Renal cortex interstitium (tissue), 11 donors: Measurements from ENCODE around the gene POP7. TPM values are rescaled to one million over a fixed set of nuclear protein-coding genes. Genes with fewer than 3 reads are reported as not detected.

ENCODE experiments used
- DNase-seq, 11 donors: peaks; one replicate each; pipeline ENCODE4 v3.0.0-alpha.2; 2013; ENCODE audit warnings: low read depth in 9 of 11, low spot score in 4 of 11; ENCODE audit errors: extremely low read depth in 1 of 11
- polyA plus RNA-seq, 3 donors: library from polyadenylated mRNA; unstranded; fragments of 120-200 nt; gene quantifications; one replicate each; pipeline ENCODE4 v1.2.1, GENCODE V29; 2013; ENCODE audit not compliant: insufficient read length in 3 of 3

The POP7 gene
- polyA plus RNA-seq, 3 donors: 20.7 to 30.8 (median 23.7) TPM

DNA sequence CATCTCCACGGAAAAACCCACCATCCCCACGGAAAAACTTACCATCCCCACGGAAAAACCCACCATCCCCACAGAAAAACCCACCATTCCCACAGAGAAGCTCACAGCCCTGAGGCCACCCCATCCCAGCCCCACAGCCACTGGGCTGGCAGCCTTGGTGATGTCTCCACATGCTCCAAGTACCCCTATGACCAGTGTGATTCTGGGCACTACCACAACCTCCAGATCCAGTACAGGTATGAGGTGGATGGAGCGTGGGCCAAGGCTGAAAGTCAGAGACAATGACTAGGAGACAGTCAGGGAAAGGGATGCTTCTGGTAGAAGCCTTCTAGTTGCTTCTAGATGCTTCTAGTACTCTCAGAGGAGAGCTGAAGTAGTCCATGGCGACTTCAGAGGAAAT is 47.1 kb downstream of the POP7 start:
- DNase-seq: no peak

DNA sequence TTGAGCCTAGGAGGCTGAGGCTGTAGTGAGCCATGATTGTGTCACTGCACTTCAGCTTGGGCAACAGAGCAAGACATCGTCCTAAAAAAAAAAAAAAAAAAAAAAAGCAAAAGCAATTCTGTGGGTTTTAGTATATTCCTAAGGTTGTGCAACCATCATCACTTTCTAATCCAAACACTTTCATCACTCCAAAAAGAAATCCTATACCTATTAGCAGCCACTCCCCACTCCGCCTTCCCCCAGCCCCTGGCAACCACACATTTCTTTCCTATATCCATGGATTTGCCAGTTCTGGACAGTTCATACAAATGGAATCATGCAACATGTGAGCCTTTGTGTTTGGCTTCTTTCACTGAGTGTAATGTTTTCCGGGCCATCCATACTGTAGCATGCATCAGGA is 47.8 kb downstream of the POP7 start:
- no peak for DNase-seq

Other genes with a start within 250 kb of the POP7 start
- gene SPACDR, start 241.9 kb upstream of the POP7 start, polyA plus RNA-seq: 1 to 10 TPM in 2 of 3 donors, under 1 TPM in 1; 0.99 to 2.0 (median 1.4) TPM
- 10 to 100 TPM; 30.9 to 52.8 (median 49.4) TPM for gene TSC22D4, start 226.9 kb upstream of the POP7 start, polyA plus RNA-seq
- 1 to 10 TPM; 1.6 to 2.9 (median 2.4) TPM for gene NYAP1, start 222.2 kb upstream of the POP7 start, polyA plus RNA-seq
- gene AGFG2, start 166.9 kb upstream of the POP7 start, polyA plus RNA-seq: 10 to 100 TPM in 2 of 3 donors, 1 to 10 TPM in 1; 9.2 to 13.6 (median 13.1) TPM
- gene SAP25, start 132.2 kb upstream of the POP7 start, polyA plus RNA-seq: 1 to 10 TPM; 4.6 to 9.9 (median 7.5) TPM
- gene LRCH4, start 120.0 kb upstream of the POP7 start, polyA plus RNA-seq: 10 to 100 TPM; 28.7 to 56.4 (median 46.5) TPM
- gene FBXO24, start 119.8 kb upstream of the POP7 start, polyA plus RNA-seq: 1 to 10 TPM; 1.7 to 2.5 (median 1.7) TPM
- gene PCOLCE, start 103.8 kb upstream of the POP7 start, polyA plus RNA-seq: 100 to 1,000 TPM in 2 of 3 donors, 10 to 100 TPM in 1; 92.2 to 146 (median 141) TPM
- 10 to 100 TPM; 20.6 to 31.9 (median 28.8) TPM for gene MOSPD3, start 93.6 kb upstream of the POP7 start, polyA plus RNA-seq
- gene TFR2, start 64.6 kb upstream of the POP7 start, polyA plus RNA-seq: 1 to 10 TPM in 1 of 3 donors, under 1 TPM in 2; 0.95 to 1.1 (median 0.98) TPM
- not detected for gene ACTL6B, start 49.7 kb upstream of the POP7 start, polyA plus RNA-seq
- gene GNB2, start 32.4 kb upstream of the POP7 start, polyA plus RNA-seq: 100 to 1,000 TPM; 173 to 224 (median 197) TPM
- 10 to 100 TPM; 34.0 to 66.0 (median 46.5) TPM for gene GIGYF1, start 11.9 kb upstream of the POP7 start, polyA plus RNA-seq
- gene EPO, start 14.3 kb downstream of the POP7 start, polyA plus RNA-seq: under 1 TPM in 2 of 3 donors, not detected in 1; 0.14 to 0.38 TPM
- gene ZAN, start 27.5 kb downstream of the POP7 start, polyA plus RNA-seq: under 1 TPM in 2 of 3 donors, not detected in 1; 0.02 to 0.03 TPM
- 100 to 1,000 TPM in 1 of 3 donors, 10 to 100 TPM in 2; 81.4 to 102 (median 84.1) TPM for gene EPHB4, start 121.4 kb downstream of the POP7 start, polyA plus RNA-seq
- 10 to 100 TPM; 20.9 to 38.3 (median 28.1) TPM for gene SLC12A9, start 146.6 kb downstream of the POP7 start, polyA plus RNA-seq
- 100 to 1,000 TPM in 1 of 3 donors, 10 to 100 TPM in 2; 63.7 to 108 (median 84.5) TPM for gene TRIP6, start 161.3 kb downstream of the POP7 start, polyA plus RNA-seq
- gene SRRT, start 169.0 kb downstream of the POP7 start, polyA plus RNA-seq: 100 to 1,000 TPM; 152 to 185 (median 175) TPM
- 1 to 10 TPM; 1.6 to 3.8 (median 1.9) TPM for gene UFSP1, start 183.6 kb downstream of the POP7 start, polyA plus RNA-seq
- gene ACHE, start 189.8 kb downstream of the POP7 start, polyA plus RNA-seq: 1 to 10 TPM; 3.4 to 6.7 (median 4.6) TPM
- 1 to 10 TPM in 1 of 3 donors, under 1 TPM in 2; 0.69 to 1.2 (median 0.72) TPM for gene MUC3A, start 243.4 kb downstream of the POP7 start, polyA plus RNA-seq